Lower leg skin (tissue), 4 donors: Measurements from ENCODE around the gene SELPLG. TPM values are rescaled to one million over a fixed set of nuclear protein-coding genes. Genes with fewer than 3 reads are reported as not detected.

Experiments
- DNase-seq, 2 donors: peaks; one replicate each; pipeline ENCODE4 v3.0.0-alpha.2; 2019; ENCODE audit warnings: low spot score in 2 of 2
- H3K4me3 ChIP-seq: fragments of 200-600 bp; sonication (generic); 2 replicates; pipeline ENCODE4 v1.5.1; 2017; ENCODE audit warnings: mild to moderate bottlenecking, low read depth; ENCODE audit not compliant: poor library complexity, severe bottlenecking
- CTCF ChIP-seq, 3 donors: fragments of 450-650 bp; IDR thresholded peaks; one replicate each; pipeline ENCODE4 v1.5.1; 2016; ENCODE audit warnings: antibody characterized with exemption in 3 of 3, mild to moderate bottlenecking in 3 of 3, moderate library complexity in 2 of 3
- POLR2A ChIP-seq, 2 donors: fragments of 450-650 bp; IDR thresholded peaks; one replicate each; pipeline ENCODE4 v1.6.1; 2016 to 2017; ENCODE audit warnings: antibody characterized with exemption in 2 of 2, mild to moderate bottlenecking in 1 of 2, moderate library complexity in 1 of 2
- WGBS, 2 donors: methylation state at CpG; one replicate each; pipeline ENCODE4 v1.1.5; 2018; 5-methylcytosine and 5-hydroxymethylcytosine counted together
- intact Hi-C: fragments of 100-400 bp; cut with DNase I; formaldehyde crosslinking; loops from one replicate; pipeline ENCODE4 v1.15.0; 2023; ENCODE audit warnings: low total_unique reads
- total RNA-seq, 4 donors: library from RNA; depleted of rRNA; stranded (reverse); fragments of >200 nt; gene quantifications; one replicate each; pipeline ENCODE4 v1.1.0, GENCODE V29; 2016

SELPLG gene
- total RNA-seq, 4 donors from 2014 or later = 1.2 to 4.6 (median 3.0) TPM

- DNase-seq = no peak
- 87 to 94% methylated on average over 4 of the region's 4 CpGs for WGBS, 2 donors
- intact Hi-C loops = no loop called here
- H3K4me3 ChIP-seq = no peak overlapping the region
- TF ChIP-seq POLR2A (IDR thresholded peaks at IDR 0.05) = no peak
- TF ChIP-seq CTCF (IDR thresholded peaks at IDR 0.05) = no peak
These were observed 30.0 kb downstream of the SELPLG start for GRCh38 chr12:108603743-108604142.

- WGBS, 2 donors = 93 to 94% methylated on average over 9 to 14 of the region's 15 CpGs
- DNase-seq = no peak
- no peak for TF ChIP-seq POLR2A (IDR thresholded peaks at IDR 0.05)
- no peak overlapping the region for H3K4me3 ChIP-seq
- intact Hi-C loops = no loop called here
These were observed 30.6 kb downstream of the SELPLG start for GRCh38 chr12:108602976-108603704.

GRCh38 chr12:108602209-108602705, 31.4 kb downstream of the SELPLG start:
- TF ChIP-seq CTCF (IDR thresholded peaks at IDR 0.05) (no peak), POLR2A (IDR thresholded peaks at IDR 0.05) (no peak)
- WGBS, 2 donors = 96% methylated on average over 9 of the region's 9 CpGs
- DNase-seq = no peak
- intact Hi-C loops = no loop called here
- H3K4me3 ChIP-seq = no peak overlapping the region

- whole genome bisulfite sequencing, 2 donors = 68 to 72% methylated on average over 4 of the region's 4 CpGs
These were observed 33.0 kb downstream of the SELPLG start for GRCh38 chr12:108600702-108601007.

GRCh38 chr12:108599948-108600701, 33.6 kb downstream of the SELPLG start:
- intact Hi-C loops = no loop called here
- 82 to 91% methylated on average over 10 of the region's 10 CpGs for WGBS, 2 donors
- TF ChIP-seq CTCF (IDR thresholded peaks at IDR 0.05) = no peak
- TF ChIP-seq POLR2A (IDR thresholded peaks at IDR 0.05) = no peak
- DNase-seq = no peak
- H3K4me3 ChIP-seq = no peak overlapping the region

More at GRCh38 chr12:108600702-108601007, 33.0 kb downstream of the SELPLG start:
- intact Hi-C loops = no loop called here
- no peak for DNase-seq
- H3K4me3 ChIP-seq = no peak overlapping the region
- TF ChIP-seq CTCF (IDR thresholded peaks at IDR 0.05) (no peak), POLR2A (IDR thresholded peaks at IDR 0.05) (no peak)

- WGBS, 2 donors = 69 to 70% methylated on average over 6 of the region's 6 CpGs
- H3K4me3 ChIP-seq = no peak overlapping the region
- DNase-seq = no peak
- TF ChIP-seq POLR2A (IDR thresholded peaks at IDR 0.05) (no peak), CTCF (IDR thresholded peaks at IDR 0.05) (no peak)
- intact Hi-C loops = no loop called here
These were observed 34.2 kb downstream of the SELPLG start for GRCh38 chr12:108599541-108599940.
